GM19240 (cell line): ENCODE data around the gene PTH2.
"Not testable (repeated sequence)": the region's sequence is repeated elsewhere in the genome, so short reads cannot be mapped to it uniquely, and the experiment has no call there.

Experiments
- DNase-seq: peaks from one replicate; pipeline ENCODE4 v3.0.0; 2011; ENCODE audit warnings: low spot score; ENCODE audit not compliant: insufficient read length

The PTH2 gene

DNA sequence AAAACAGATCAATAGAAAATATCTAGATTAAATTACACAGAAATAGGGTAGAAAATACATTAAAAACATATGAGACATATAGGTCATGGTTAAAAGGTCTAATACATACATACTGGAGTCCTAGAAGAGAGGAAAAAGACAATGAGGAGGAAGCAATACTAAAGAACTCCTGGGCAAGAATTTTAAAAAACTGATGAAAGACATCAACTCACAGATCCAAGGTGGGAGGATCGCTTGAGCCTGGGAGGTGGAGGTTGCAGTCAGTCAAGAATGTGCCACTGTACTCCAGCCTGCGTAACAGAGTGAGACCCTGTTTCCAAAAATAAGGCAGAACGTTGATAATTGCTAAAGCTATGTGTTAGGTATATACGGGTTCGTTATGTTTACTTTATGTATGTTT, 40.6 kb downstream of the PTH2 start:
- no peak for DNase-seq

DNA sequence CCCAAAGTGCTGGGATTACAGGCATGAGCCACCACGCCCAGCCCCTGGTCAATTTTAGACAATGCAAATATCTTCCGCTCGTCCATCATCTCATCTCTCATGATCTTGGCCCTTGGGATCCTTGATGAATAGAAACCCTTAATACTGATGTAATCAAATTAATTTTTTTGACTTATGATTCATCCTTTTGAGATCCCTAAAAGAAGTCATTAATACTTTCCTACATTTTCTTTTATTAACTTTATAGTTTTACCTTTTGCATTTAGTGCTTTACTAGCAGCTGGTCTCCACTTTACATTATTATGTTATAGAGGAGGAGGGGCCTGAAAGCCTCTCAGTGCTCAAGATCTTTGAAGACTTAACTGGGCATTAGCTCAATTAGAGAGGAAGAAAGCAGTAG, 42.9 kb downstream of the PTH2 start:
- no peak for DNase-seq

DNA sequence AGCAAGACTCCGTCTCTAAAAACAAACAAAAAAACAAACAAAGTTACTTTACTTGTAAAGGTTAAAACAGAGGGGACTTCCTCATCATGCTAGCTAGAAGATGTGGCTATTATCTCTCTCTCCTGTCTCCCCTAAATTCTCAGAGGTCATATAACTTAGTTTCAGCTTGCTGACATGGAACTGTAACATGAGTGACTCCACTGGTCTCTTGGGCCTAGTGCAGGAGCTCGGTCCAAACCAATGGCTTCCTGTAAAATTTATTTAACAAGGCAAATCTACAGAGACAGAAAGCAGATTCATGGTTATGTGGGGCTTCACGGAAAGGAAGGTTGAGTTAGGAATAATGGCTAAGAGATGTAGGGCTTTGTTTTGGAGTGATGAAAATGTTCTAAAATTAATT, 44.7 kb downstream of the PTH2 start:
- DNase-seq, result no peak

DNA sequence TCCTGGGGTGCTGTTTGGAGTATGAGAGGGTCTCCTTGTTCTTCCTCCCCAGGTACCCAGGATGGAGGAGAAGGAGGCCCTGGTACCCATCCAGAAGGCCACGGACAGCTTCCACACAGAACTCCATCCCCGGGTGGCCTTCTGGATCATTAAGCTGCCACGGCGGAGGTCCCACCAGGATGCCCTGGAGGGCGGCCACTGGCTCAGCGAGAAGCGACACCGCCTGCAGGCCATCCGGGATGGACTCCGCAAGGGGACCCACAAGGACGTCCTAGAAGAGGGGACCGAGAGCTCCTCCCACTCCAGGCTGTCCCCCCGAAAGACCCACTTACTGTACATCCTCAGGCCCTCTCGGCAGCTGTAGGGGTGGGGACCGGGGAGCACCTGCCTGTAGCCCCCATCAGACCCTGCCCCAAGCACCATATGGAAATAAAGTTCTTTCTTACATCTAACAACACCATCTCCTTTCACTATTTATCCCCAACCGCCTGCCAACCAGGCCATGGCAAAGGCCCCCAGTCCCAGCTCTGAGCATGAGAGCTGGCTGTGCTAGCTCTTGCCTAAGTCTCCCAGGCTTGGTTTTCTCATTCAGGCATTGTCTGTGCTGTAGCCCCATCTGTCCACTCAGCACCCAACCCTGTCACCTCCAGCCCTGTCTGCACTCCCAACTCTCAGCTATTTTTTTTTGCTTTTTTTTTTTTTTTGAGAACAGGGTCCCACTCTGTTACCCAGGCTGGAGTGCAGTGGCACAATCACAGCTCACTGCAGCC, 48.4 kb downstream of the PTH2 start:
- no peak for DNase-seq

DNA sequence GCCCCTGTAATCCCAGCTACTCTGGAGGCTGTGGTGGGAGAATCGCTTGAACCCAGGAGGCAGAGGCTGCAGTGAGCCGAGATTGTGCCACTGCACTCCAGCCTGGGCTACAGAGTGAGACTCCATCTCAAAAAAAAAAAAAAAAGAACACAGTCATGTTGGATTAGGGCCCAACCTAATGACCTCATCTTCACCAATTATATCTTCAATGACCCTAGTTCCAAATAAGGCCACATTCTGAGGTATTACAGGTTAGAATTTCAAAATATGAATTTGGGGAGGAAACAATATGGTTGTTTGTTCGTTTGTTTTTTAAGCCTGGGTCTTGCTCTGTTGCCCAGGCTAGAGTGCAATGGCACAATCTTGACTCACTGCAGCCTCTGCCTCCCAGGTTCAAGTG, 50.1 kb downstream of the PTH2 start:
- DNase-seq, result not testable (repeated sequence)
